ENCODE results near the gene GGA1. TPM values are rescaled to one million over a fixed set of nuclear protein-coding genes. Genes with fewer than 3 reads are reported as not detected.
"Not testable (repeated sequence)": the region's sequence is repeated elsewhere in the genome, so short reads cannot be mapped to it uniquely, and the experiment has no call there.

The GGA1 gene
- total RNA-seq, 1 experiment from 2014 or later, result 29.7 TPM

DNA sequence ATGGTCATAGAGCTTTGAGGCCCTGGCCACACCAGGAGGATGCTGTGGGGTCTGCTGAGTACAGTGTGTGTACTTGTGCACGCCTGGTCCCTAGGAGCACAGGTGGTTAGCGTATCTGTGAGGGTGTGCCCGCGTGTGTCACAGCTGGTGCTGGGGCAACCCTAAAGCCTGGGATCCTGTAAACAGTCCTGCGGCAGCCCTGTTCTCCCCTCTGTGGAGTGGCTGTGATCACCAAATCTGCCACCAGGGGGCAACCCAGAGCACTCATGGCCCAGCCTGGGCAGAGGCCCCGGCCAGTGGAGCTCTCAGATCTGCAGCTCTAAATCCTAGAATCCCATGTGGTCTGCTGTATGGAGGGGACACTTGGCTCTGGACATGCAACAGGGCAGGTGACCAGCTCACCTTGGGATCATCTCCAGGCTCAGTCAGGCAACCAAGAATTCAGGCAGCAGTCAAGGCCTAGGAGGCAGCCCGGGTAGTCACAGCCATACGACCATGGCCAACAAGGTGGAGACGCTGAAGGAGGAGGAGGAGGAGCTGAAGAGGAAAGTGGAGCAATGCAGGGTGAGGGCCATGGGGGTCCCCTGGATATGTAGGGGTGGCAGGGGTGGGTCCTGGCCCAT lies 34.7 kb downstream of the GGA1 start:
- DNase-seq (ENCODE audit: low read depth), result peak; percentile 66

- no peak for DNase-seq (ENCODE audit: low read depth)
These were observed 38.7 kb downstream of the GGA1 start for GRCh38 chr22:37647317-37647716.

- DNase-seq (ENCODE audit: low read depth), result no peak
These were observed 39.3 kb downstream of the GGA1 start for GRCh38 chr22:37647928-37648327.

DNA sequence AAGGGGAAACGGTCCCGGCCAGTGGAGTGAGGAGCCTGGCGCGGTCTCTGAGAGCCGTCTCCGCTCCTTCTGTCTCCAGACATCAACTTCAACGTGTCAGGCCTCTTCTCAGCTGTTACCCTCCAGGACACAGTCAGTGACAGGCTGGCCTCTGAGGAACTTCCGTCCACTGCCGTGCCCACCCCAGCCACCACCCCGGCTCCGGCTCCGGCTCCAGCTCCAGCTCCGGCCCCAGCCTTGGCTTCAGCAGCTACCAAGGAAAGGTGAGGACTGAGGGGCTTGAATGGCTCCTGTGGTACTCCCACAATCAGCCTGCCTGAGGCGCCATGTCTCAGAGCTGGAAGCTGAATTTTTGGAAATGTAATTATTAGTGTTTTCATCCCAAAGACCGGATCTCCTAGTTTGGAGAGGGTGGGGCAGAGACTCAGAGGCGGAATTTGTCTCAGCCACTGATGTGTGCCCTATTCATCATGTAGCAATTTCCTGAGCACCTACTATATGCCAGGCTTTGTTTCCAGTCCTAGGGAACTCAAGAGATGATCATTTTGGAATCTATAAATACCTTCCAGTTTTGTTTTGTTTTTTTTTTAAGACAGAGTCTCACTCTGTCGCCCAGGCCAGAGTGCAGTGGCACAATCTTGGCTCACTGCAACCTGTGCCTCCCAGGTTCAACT lies 42.0 kb downstream of the GGA1 start:
- DNase-seq (ENCODE audit: low read depth), result no peak

DNA sequence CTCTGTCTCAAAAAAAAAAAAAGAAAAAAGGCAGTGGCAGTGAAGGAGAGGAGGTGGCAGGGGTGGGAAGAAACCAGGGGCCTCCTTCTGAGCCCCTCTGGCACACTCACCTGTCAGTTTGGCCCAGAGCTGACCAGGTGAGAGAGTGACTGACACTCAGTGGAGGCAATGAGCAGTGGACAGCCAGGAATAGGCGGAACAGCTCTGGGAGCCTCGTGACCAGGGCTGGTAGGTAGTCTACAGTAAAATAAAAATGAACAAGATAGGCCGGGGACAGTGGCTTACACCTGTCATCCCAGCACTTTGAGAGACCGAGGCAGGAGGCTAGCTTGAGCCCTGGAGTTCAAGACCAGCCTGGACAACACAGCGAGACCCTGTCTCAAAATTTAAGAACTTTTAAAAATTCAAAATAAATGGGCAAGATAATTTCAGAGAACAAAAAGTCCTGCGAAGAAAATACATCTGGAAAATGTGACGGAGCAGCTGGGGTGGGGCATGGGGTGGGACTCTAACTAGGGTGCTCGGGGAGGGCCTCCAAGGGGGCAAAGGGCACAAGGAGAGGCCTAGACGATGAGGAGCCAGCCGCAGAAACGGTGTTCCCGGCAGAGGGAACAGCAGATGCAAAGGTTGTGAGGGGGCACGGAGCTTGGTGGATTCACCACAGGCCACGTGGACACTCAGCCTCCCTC lies 46.1 kb downstream of the GGA1 start:
- DNase-seq (ENCODE audit: low read depth), result no peak

DNA sequence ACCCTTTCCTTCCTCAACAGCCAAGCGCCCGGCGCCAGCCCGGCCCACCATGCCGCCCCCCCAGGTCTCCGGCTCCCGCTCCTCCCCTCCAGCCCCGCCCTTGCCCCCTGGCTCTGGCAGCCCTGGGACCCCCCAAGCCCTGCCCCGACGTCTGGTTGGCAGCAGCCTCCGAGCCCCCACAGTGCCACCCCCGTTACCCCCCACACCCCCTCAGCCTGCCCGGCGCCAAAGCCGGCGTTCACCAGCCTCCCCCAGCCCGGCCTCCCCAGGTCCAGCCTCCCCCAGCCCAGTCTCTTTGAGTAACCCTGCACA lies 46.6 kb downstream of the GGA1 start:
- DNase-seq (ENCODE audit: low read depth), result no peak

GRCh38 chr22:37656583-37656982 lies 47.9 kb downstream of the GGA1 start:
- not testable (repeated sequence) for DNase-seq (ENCODE audit: low read depth)

GRCh38 chr22:37657590-37658132 lies 49.0 kb downstream of the GGA1 start:
- DNase-seq (ENCODE audit: low read depth), result no peak

DNA sequence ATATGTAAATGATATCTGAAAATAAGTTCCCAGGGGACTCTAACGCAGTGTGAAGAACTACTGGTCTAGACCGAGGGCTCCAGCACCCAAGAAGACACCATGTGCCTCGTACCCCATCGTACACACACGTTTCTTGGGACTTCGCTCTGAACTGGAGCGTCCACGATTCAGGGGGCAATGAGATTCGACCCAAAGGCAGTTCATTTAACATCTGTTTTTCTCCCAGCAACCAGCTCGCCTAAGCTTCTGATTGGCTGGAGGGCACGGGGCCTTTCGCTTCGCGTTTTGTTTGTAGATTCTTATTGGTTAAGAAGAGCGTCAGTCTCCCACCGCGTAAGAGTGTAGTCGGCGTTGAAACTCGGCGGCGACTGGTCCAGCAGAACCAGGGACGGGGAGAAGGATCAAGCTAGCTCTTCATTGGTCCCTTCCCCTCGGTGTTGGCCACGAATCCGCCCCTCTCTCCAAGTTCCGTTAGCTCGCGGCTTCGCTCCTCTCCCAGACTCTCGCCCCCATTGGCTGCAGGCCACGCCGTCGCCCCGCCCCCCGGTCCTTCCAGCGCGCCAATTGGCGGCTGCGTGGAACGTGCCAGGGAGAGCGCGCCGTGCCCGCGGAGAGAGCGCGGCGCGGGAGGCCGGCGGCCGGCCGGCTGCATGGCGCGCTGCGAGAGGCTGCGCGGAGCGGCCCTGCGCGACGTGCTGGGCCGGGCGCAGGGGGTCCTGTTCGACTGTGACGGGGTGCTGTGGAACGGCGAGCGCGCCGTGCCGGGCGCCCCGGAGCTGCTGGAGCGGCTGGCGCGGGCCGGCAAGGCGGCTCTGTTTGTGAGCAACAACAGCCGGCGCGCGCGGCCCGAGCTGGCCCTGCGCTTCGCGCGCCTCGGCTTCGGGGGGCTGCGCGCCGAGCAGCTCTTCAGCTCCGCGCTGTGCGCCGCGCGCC lies 49.8 kb downstream of the GGA1 start, which contains the start of gene PDXP:
TSS of gene PDXP (plus strand) at position 591 of the 933 bp plus-strand sequence. CDS start at position 651, 60 bp downstream.
- DNase-seq (ENCODE audit: low read depth), result peak; percentile 100

GRCh38 chr22:37659066-37659896 lies 50.6 kb downstream of the GGA1 start:
- DNase-seq (ENCODE audit: low read depth), result no peak

- DNase-seq (ENCODE audit: low read depth), result no peak
These were observed 51.5 kb downstream of the GGA1 start for GRCh38 chr22:37659897-37660708.

- DNase-seq (ENCODE audit: low read depth), result no peak
These were observed 52.0 kb downstream of the GGA1 start for GRCh38 chr22:37660709-37661045.

GRCh38 chr22:37661160-37661924 lies 52.7 kb downstream of the GGA1 start:
- peak; percentile 56 for DNase-seq (ENCODE audit: low read depth)

DNA sequence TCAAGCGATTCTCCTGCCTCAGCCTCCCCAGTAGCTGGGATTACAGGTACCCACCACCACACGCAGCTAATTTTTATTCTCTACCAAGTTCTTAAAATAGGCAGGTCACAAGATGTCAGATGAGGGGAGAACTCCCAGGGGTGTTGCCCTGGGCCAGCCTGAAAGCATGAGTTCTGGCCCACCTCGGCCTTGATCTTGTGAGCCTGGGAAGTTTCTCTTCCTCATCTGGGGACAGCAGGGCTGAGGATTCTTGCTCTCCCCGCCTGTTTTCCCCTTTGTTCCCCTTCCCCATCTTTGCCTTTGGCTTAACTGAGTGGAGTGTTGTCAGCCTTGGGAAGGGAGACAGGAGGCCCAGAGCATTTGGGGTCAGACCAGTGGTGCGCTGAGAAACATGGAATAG lies 53.4 kb downstream of the GGA1 start:
- DNase-seq (ENCODE audit: low read depth), result no peak

- no peak for DNase-seq (ENCODE audit: low read depth)
These were observed 55.0 kb downstream of the GGA1 start for GRCh38 chr22:37663521-37664140.

GRCh38 chr22:37664249-37665101 lies 55.8 kb downstream of the GGA1 start:
- DNase-seq (ENCODE audit: low read depth), result peak; percentile 62

DNA sequence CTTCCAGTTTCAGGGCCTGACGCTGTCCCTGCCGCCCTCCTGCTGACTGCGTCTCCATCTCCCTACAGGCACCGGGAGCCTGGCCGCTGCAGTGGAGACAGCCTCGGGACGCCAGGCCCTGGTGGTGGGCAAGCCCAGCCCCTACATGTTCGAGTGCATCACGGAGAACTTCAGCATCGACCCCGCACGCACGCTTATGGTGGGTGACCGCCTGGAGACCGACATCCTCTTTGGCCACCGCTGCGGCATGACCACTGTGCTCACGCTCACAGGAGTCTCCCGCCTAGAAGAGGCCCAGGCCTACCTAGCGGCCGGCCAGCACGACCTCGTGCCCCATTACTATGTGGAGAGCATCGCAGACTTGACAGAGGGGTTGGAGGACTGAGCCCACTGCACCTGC lies 56.9 kb downstream of the GGA1 start:
- DNase-seq (ENCODE audit: low read depth), result no peak

- DNase-seq (ENCODE audit: low read depth), result peak; percentile 21
These were observed 61.0 kb downstream of the GGA1 start for GRCh38 chr22:37669586-37669985.
